Fibroblast of the aortic adventitia (primary cell): Measurements from ENCODE around the gene MAPKBP1. TPM values are rescaled to one million over a fixed set of nuclear protein-coding genes. Genes with fewer than 3 reads are reported as not detected.

Source experiments
- DNase-seq: peaks from one replicate; pipeline ENCODE4 v3.0.0-alpha.2; 2010; ENCODE audit warnings: low read depth
- H3K4me3 ChIP-seq: 2 replicates; pipeline ENCODE4 v1.5.1; 2011; ENCODE audit warnings: low read depth, mild to moderate bottlenecking, control low read depth, low read length, moderate library complexity
- total RNA-seq: library from RNA; depleted of rRNA; stranded (reverse); fragments of >200 nt; gene quantifications from 2 replicates; pipeline ENCODE4 v1.2.3, GENCODE V29; 2012; ENCODE audit warnings: low replicate concordance
- TF ChIP-seq, protein P1 (sequence below): IDR thresholded peaks from 2 replicates; pipeline ENCODE4 v1.5.1; 2011; ENCODE audit warnings: mild to moderate bottlenecking, low read length, control low read depth, inconsistent platforms; ENCODE audit not compliant: insufficient read depth

MAPKBP1 gene
- total RNA-seq, 1 donor: 20.8 TPM

DNA sequence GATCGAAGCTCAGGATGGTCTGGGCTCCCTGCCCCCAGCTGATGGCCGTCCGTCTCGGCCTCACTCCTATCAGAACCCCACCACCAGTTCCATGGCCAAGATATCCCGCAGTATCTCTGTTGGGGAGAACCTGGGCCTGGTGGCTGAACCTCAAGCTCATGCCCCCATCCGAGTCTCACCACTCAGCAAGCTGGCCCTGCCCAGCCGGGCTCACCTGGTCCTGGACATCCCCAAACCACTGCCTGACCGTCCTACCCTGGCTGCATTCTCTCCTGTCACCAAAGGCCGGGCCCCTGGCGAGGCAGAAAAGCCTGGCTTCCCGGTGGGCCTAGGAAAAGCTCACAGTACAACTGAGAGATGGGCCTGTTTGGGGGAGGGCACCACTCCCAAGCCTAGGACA, 49.2 kb downstream of the MAPKBP1 start:
- TF ChIP-seq, protein P1, sequence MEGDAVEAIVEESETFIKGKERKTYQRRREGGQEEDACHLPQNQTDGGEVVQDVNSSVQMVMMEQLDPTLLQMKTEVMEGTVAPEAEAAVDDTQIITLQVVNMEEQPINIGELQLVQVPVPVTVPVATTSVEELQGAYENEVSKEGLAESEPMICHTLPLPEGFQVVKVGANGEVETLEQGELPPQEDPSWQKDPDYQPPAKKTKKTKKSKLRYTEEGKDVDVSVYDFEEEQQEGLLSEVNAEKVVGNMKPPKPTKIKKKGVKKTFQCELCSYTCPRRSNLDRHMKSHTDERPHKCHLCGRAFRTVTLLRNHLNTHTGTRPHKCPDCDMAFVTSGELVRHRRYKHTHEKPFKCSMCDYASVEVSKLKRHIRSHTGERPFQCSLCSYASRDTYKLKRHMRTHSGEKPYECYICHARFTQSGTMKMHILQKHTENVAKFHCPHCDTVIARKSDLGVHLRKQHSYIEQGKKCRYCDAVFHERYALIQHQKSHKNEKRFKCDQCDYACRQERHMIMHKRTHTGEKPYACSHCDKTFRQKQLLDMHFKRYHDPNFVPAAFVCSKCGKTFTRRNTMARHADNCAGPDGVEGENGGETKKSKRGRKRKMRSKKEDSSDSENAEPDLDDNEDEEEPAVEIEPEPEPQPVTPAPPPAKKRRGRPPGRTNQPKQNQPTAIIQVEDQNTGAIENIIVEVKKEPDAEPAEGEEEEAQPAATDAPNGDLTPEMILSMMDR: no peak
- no peak for DNase-seq
- H3K4me3 ChIP-seq: no peak overlapping the region

DNA sequence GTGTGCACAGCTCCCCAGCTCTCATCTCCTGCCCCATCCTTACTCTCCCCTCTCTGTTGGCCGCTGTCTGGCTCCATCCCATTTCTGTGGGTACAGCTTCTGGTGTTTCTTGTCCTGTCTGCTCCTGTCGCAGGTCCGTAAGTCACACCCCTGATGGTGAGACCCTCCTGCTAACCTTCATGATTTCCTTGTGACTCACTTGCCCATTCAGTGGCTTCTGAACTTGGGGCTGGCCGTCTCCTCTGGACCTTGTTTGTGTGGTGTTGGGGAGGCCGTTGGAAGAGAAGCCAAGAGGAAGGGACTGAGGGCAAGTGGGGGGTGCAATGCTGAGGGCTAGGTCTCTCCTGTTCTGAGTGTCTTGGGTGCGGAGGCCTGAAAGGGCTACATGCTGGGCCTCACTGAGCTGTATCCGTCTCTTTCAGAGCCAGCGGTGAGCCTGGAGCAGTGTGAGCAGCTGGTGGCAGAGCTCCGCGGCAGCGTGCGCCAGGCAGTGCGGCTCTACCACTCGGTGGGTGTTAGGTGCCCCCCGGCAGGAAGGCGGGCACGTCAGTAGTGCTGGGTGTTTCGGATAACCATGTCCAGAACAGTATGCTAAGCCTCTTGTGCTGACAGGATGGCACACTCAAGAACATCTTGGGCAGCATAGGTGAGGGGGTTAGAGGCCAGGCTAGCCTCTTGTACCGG, 49.9 kb downstream of the MAPKBP1 start:
- no peak for DNase-seq
- H3K4me3 ChIP-seq: no peak overlapping the region
- TF ChIP-seq, protein P1: no peak

DNA sequence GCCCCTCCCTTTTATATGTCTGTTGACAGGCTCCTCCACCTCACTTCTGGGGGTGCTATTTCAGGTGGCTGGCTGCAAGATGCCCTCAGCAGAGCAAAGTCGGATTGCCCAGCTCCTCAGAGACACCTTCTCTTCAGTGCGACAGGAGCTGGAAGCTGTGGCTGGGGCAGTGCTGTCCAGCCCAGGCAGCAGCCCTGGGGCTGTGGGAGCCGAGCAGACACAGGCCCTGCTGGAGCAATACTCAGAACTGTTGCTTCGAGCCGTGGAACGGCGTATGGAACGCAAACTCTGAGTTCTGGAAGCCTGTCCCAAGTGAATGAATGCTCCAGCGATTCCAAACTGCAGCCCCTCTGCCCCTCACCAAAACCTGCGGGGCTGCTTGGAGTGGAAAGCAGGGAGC, 50.9 kb downstream of the MAPKBP1 start:
- no peak overlapping the region for H3K4me3 ChIP-seq
- DNase-seq: no peak
- TF ChIP-seq, protein P1: no peak

DNA sequence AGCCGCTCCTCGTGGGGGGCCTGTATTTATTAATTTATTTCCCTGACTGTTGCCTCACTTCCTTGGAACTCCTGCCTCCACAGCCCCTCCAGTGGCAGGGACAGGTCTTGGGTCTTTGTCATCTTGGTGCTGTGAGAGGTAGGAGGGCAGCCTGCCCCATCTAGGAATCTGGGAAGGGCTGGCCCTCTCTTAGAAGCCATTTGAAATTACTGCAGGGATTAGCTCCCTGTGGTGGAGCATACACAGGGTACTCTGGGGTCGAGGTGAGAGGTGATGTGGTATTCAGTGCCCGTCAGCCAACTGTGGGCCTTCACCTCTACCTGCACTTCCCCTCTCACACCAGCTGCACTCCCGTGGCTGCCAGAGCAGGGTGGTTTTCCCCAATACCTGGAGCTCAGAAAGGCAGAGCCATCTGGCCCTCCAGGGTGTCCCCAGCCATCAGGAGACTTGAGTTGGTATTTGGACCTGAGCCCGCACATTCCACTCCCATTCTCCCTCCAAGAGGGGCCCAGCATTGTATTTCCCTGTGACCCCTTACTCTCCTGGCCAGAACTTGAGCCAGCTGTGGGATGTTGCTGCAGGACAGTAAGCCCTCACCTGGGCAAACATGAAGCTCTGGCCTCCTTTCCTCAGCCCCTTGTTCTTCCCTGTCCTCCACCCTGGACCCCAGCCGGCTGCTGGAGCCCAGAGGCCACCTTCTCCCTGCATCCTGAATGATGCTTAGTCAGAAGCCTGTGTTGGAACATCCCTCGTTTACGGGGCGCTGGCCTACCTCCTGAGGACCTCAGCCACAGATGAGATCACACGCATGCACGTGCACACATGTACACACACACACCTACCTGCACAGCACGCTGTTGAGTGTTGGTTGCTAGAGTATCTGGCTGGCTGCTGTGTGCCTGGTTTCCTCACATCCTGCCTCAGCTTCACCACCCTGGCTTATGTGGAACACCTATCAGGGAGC, 51.6 kb downstream of the MAPKBP1 start:
- H3K4me3 ChIP-seq: no peak overlapping the region
- TF ChIP-seq, protein P1: no peak
- DNase-seq: no peak

DNA sequence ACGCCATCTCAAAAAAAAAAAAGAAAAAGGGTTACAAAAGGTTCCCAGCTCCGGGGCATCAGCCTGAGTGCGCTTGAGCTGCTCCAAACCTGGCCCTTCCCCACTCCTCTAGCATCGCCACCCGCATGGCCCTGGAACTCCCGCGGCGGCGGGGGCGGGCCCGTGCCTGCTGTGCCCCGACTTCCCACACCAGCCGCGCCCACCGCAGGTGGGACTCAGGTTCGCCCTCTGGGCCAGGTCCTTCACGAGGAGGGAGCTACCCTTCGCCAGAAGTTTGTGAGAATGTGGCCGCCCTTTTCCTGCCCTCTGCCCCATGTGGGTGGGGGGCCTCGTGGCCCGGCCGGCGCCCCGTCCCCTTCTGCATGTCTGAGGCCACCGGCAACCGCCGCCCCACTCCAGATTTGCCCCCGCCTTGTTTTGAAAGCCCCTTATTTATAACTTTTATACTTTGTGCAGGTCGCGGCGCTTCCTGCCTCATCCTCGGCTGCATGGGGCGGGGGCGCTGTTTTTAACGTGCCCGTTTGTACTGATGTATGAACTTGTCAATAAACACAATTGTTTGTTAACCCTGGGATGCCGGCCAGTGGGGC, 53.1 kb downstream of the MAPKBP1 start:
- DNase-seq: no peak
- peak overlapping the region; percentile 61 for H3K4me3 ChIP-seq
- TF ChIP-seq, protein P1: no peak

DNA sequence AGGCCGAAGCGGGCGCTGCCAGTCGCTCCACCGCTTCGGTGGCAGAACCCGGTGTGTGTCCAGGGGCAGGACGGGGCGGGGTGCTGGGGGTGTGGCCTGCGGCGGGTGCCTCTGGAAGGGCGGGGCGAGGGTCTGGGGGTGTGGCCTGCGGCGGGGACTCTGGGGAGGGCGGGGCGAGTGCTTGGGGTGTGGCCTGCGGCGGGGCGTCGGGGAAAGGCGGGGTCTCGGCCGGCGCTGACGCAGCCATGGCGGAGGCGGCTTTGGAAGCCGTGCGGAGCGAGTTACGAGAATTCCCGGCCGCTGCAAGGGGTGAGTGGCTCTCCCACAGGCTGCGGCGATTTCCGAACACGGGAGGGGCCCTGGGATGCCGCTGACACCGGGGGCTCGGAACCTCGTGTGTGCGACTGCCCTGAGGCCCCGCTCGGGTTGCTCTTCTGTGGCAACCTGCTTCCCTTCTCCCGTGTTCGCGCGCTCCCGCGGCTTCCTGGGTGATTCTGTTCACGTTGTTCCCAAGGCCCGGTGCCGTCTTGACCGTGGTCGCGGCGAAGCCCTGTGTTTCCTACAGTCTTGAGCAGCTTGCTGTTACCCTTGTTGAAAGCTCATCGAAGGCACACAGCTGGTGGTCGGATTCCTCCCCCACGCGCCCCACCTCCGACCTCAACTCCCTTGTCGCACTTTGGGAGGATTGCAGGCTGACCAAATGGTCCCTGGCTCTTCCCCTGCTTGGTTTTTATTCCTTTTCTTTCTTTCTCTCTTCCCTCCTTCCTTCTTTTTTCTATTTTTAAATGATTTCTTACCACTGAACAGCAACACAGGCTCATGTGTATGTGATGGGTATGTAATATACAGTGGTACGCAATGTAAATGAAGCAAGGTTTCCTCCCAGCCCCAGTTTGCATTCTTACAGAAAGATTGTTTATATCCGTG, 53.9 kb downstream of the MAPKBP1 start, which contains the start of gene JMJD7:
TSS of gene JMJD7 (plus strand) at position 213 of the 927 bp plus-strand sequence. CDS start at position 246, 33 bp downstream.
- peak; percentile 79 for DNase-seq
- H3K4me3 ChIP-seq: peak within 1 kb of the TSS; percentile 90
- TF ChIP-seq, protein P1: no peak
